Suprapubic skin (tissue), 4 donors: ENCODE results near the gene MAP2K7.

Source experiments
- CTCF ChIP-seq, 2 donors: fragments of 200-600 bp in 1 of 2; fragments of 450-650 bp in 1 of 2; sonication (generic) in 1 of 2; IDR thresholded peaks; one replicate each; pipeline ENCODE4 v1.5.1; 2016 to 2019; ENCODE audit warnings: antibody characterized with exemption in 2 of 2, mild to moderate bottlenecking in 1 of 2, moderate library complexity in 1 of 2
- POLR2A ChIP-seq, 2 donors: fragments of 450-650 bp; IDR thresholded peaks; one replicate each; pipeline ENCODE4 v1.6.1; 2017; ENCODE audit warnings: antibody characterized with exemption in 2 of 2, mild to moderate bottlenecking in 2 of 2, moderate library complexity in 2 of 2
- POLR2AphosphoS5 ChIP-seq, 3 donors: sonication (generic); formaldehyde crosslinking; IDR thresholded peaks; one replicate each; pipeline ENCODE4 v1.6.1; 2017; ENCODE audit warnings: antibody characterized with exemption in 3 of 3

- TF ChIP-seq POLR2AphosphoS5 (IDR thresholded peaks at IDR 0.05) = no peak
- no peak for TF ChIP-seq CTCF (IDR thresholded peaks at IDR 0.05)
- TF ChIP-seq POLR2A (IDR thresholded peaks at IDR 0.05) = no peak
Measured at GRCh38 chr19:7867092-7867844, 36.4 kb upstream of the MAP2K7 start.
